CD14-positive monocyte (primary cell): ENCODE data around the gene GK. TPM values are rescaled to one million over a fixed set of nuclear protein-coding genes. Genes with fewer than 3 reads are reported as not detected.

ENCODE experiments used
- DNase-seq, 3 donors: peaks; one replicate each; pipeline ENCODE4 v3.0.0-alpha.2; 2011 to 2022
- H2AFZ ChIP-seq: 2 replicates; pipeline ENCODE4 v1.6.0; 2012; ENCODE audit warnings: mild to moderate bottlenecking, low read depth, low read length, inconsistent platforms; ENCODE audit not compliant: insufficient read depth, poor library complexity, severe bottlenecking
- H3K27ac ChIP-seq, 2 donors: 1 replicate in 1 of 2; 2 replicates in 1 of 2; pipeline ENCODE4 v1.5.1; 2012 to 2013; ENCODE audit warnings: low read length in 2 of 2, control low read depth in 1 of 2, inconsistent platforms in 1 of 2, low read depth in 1 of 2, mild to moderate bottlenecking in 1 of 2
- H3K27me3 ChIP-seq, 2 donors: one replicate each; pipeline versions ENCODE4 v1.6.0 to v1.6.1; 2011 to 2013; ENCODE audit warnings: low read length in 2 of 2; ENCODE audit not compliant: control insufficient read depth in 2 of 2, insufficient read depth in 2 of 2
- H3K36me3 ChIP-seq, 2 donors: replicated peaks in 1 of 2; 1 replicate in 1 of 2; 2 replicates in 1 of 2; pipeline versions ENCODE4 v1.5.1 to v1.6.1; 2012 to 2013; ENCODE audit warnings: low read length in 2 of 2, control low read depth in 1 of 2, inconsistent platforms in 1 of 2, mild to moderate bottlenecking in 1 of 2; ENCODE audit not compliant: insufficient read depth in 2 of 2, control insufficient read depth in 1 of 2
- H3K4me1 ChIP-seq, 2 donors: 1 replicate in 1 of 2; 2 replicates in 1 of 2; pipeline versions ENCODE4 v1.5.1 to v1.6.1; 2012 to 2013; ENCODE audit warnings: low read length in 2 of 2, control low read depth in 1 of 2, inconsistent platforms in 1 of 2, mild to moderate bottlenecking in 1 of 2, moderate library complexity in 1 of 2; ENCODE audit not compliant: insufficient read depth in 2 of 2, control insufficient read depth in 1 of 2
- H3K4me2 ChIP-seq: replicated peaks from 2 replicates; pipeline ENCODE3; 2012; ENCODE audit warnings: low read length, moderate library complexity, mild to moderate bottlenecking; ENCODE audit not compliant: poor library complexity, severe bottlenecking; ENCODE audit errors: extremely low read depth
- H3K4me3 ChIP-seq, 3 experiments: fragments of 200-600 bp in 1 of 3; sonication (generic) in 1 of 3; replicated peaks in 1 of 3; 1 replicate in 2 of 3; 2 replicates in 1 of 3; pipeline ENCODE4 v1.5.1; 2011 to 2013; ENCODE audit warnings: low read length in 3 of 3, mild to moderate bottlenecking in 3 of 3, control low read depth in 2 of 3, low read depth in 2 of 3, inconsistent platforms in 1 of 3, moderate library complexity in 1 of 3
- H3K79me2 ChIP-seq: 2 replicates; pipeline ENCODE4 v1.6.0; 2012; ENCODE audit warnings: mild to moderate bottlenecking, control low read depth, inconsistent platforms, low read length, moderate library complexity; ENCODE audit not compliant: insufficient read depth
- H3K9ac ChIP-seq: 2 replicates; pipeline ENCODE4 v1.6.0; 2017; ENCODE audit warnings: low read length, mild to moderate bottlenecking; ENCODE audit not compliant: insufficient read depth, poor library complexity, severe bottlenecking
- H3K9me3 ChIP-seq, 2 donors: replicated peaks in 1 of 2; 1 replicate in 1 of 2; 2 replicates in 1 of 2; pipeline versions ENCODE4 v1.5.1 to v1.6.1; 2012 to 2013; ENCODE audit warnings: low read length in 2 of 2, control low read depth in 1 of 2; ENCODE audit not compliant: control insufficient read depth in 1 of 2, insufficient read depth in 1 of 2
- H4K20me1 ChIP-seq: 2 replicates; pipeline ENCODE4 v1.6.0; 2012; ENCODE audit warnings: mild to moderate bottlenecking, low read length, control low read depth, moderate library complexity; ENCODE audit not compliant: insufficient read depth
- H3K27ac Mint-ChIP-seq, 7 donors: one replicate each; pipeline ENCODE4 v1.8.0; 2020; ENCODE audit warnings: mild to moderate bottlenecking in 7 of 7, mixed read lengths in 7 of 7, moderate library complexity in 6 of 7, inconsistent platforms in 2 of 7
- H3K27me3 Mint-ChIP-seq, 3 donors: one replicate each; pipeline ENCODE4 v1.8.0; 2021 to 2022; ENCODE audit warnings: low read depth in 3 of 3, mild to moderate bottlenecking in 3 of 3, mixed read lengths in 3 of 3, moderate library complexity in 3 of 3, inconsistent platforms in 1 of 3
- H3K36me3 Mint-ChIP-seq, 2 donors: one replicate each; pipeline ENCODE4 v1.8.0; 2020; ENCODE audit warnings: mixed read lengths in 2 of 2, inconsistent platforms in 1 of 2, mild to moderate bottlenecking in 1 of 2
- H3K4me1 Mint-ChIP-seq: one replicate; pipeline ENCODE4 v1.8.0; 2020; ENCODE audit warnings: mild to moderate bottlenecking, mixed read lengths
- H3K4me3 Mint-ChIP-seq, 2 donors: one replicate each; pipeline ENCODE4 v1.8.0; 2020; ENCODE audit warnings: mild to moderate bottlenecking in 2 of 2, mixed read lengths in 2 of 2, moderate library complexity in 1 of 2
- H3K9me3 Mint-ChIP-seq, 7 donors: one replicate each; pipeline ENCODE4 v1.8.0; 2020 to 2022; ENCODE audit warnings: mixed read lengths in 7 of 7, mild to moderate bottlenecking in 6 of 7, moderate library complexity in 6 of 7, inconsistent platforms in 2 of 7
- WGBS: methylation state at CpG from one replicate; pipeline ENCODE4 v1.1.5; 2013; ENCODE audit warnings: missing lambda C conversion rate; ENCODE audit not compliant: insufficient coverage; 5-methylcytosine and 5-hydroxymethylcytosine counted together
- intact Hi-C, 2 donors: fragments of 100-400 bp; cut with micrococcal nuclease; formaldehyde crosslinking; loops; one replicate each; pipeline versions ENCODE4 v1.15.0 to v1.15.1; 2023
- polyA plus RNA-seq, 3 donors: library from polyadenylated mRNA; depleted of rRNA in 1 of 3; unstranded in 2 of 3; stranded (reverse) in 1 of 3; fragments of 300-500 nt in 2 of 3; fragments of >200 nt in 1 of 3; fragmentation: Illumina TruSeq in 2 of 3; gene quantifications; 1 replicate in 2 of 3; 2 replicates in 1 of 3; pipeline ENCODE4 v1.2.3, GENCODE V29; 2012 to 2021
- TF ChIP-seq, protein P1 (sequence below): fragments of 200-600 bp; IDR thresholded peaks from one replicate; pipeline ENCODE4 v1.8.0; 2022; ENCODE audit warnings: antibody characterized with exemption, mild to moderate bottlenecking

GK gene
- polyA plus RNA-seq, 3 donors, result 21.2 to 51.9 (median 41.0) TPM

DNA sequence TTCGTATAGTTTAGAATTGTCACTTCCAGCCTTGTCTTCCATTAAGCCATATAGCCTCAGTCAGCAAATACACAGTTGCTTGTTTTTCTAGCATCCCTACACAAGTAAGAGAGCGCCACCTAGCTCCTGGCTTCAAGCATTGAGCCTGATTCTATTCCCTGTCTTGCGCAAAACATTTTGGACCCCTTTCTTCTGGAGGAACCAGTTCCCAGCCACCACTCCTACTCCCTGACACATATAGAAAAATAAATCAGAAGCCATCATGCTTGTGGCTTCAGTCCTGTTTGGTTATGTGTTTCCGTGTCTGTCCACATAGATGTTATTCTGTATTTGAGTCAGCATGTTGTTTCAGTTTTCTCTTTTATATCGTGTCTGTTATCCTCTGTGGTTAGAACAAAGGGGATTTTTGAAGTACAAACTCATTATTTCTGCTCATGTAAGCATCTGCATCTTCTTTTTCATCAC lies 59.9 kb downstream of the GK start:
- Histone ChIP-seq H3K79me2 (no peaks in the 10 kb centered on the region), H3K9me3 (no peaks in the 10 kb centered on the region), H3K27me3 (peaks cover 0 to 13% of the 10 kb centered on the region in 2 donors), H2AFZ (no peak overlapping the region), H3K4me3 (no peak overlapping the region), H3K9ac (no peak overlapping the region), H3K36me3 (peaks cover 16 to 75% of the 10 kb centered on the region in 2 donors), H3K4me2 (no peak overlapping the region), H4K20me1 (no peaks in the 10 kb centered on the region), H3K27ac (no peak overlapping the region), H3K4me1 (peaks cover 0 to 4% of the 10 kb centered on the region in 2 donors)
- no peaks in the 10 kb centered on the region for H3K4me1 Mint-ChIP-seq
- TF ChIP-seq, protein P1, sequence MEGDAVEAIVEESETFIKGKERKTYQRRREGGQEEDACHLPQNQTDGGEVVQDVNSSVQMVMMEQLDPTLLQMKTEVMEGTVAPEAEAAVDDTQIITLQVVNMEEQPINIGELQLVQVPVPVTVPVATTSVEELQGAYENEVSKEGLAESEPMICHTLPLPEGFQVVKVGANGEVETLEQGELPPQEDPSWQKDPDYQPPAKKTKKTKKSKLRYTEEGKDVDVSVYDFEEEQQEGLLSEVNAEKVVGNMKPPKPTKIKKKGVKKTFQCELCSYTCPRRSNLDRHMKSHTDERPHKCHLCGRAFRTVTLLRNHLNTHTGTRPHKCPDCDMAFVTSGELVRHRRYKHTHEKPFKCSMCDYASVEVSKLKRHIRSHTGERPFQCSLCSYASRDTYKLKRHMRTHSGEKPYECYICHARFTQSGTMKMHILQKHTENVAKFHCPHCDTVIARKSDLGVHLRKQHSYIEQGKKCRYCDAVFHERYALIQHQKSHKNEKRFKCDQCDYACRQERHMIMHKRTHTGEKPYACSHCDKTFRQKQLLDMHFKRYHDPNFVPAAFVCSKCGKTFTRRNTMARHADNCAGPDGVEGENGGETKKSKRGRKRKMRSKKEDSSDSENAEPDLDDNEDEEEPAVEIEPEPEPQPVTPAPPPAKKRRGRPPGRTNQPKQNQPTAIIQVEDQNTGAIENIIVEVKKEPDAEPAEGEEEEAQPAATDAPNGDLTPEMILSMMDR, result peak; percentile 45
- peaks cover 0 to 15% (median 0%) of the 10 kb centered on the region in 3 donors for H3K27me3 Mint-ChIP-seq
- WGBS, result no CpG with 5 or more reads among the region's 5 CpGs
- intact Hi-C loops, result loop anchor here in 1 of 2 donors (10.0 kb wide), 1 partner anchor 78 kb away; no protein-coding TSS in a partner anchor
- no peak overlapping the region for H3K4me3 Mint-ChIP-seq
- H3K27ac Mint-ChIP-seq, result peak overlapping the region in 3 of 7 donors; percentile 20 to 61 (median 57)
- peaks cover 40 to 44% of the 10 kb centered on the region in 2 donors for H3K36me3 Mint-ChIP-seq
- no peaks in the 10 kb centered on the region for H3K9me3 Mint-ChIP-seq
- peak; percentile 46 to 53 (median 48) for DNase-seq

DNA sequence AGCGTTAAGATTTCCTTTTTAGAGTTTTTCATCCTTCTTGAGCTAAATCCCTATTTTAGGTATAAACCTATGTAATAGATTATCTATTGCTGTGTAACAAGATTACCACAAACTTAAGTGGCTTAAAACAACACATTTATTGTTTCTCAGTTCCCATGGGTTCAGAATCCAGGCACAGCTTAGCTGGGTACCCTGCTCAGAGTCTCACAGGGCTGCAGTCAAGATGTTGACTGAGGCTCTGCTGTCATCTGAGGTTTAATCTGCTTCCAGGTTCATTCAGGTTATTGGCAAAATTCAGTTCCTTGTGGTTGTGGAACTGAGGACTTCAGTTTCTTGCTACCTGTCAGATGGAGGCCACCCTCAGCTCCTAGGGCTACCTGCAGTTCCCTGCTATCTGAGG lies 60.9 kb downstream of the GK start:
- intact Hi-C loops, result loop anchor here in 1 of 2 donors (10.0 kb wide), 1 partner anchor 79 kb away; no protein-coding TSS in a partner anchor

More for the DNA sequence above, 60.9 kb downstream of the GK start:
- Histone ChIP-seq H3K9me3 (no peaks in the 10 kb centered on the region), H4K20me1 (no peaks in the 10 kb centered on the region), H3K79me2 (no peaks in the 10 kb centered on the region), H2AFZ (no peak overlapping the region), H3K4me2 (no peak overlapping the region), H3K4me1 (peaks cover 0 to 4% of the 10 kb centered on the region in 2 donors), H3K27ac (no peak overlapping the region), H3K9ac (no peak overlapping the region), H3K36me3 (peaks cover 13 to 76% of the 10 kb centered on the region in 2 donors), H3K27me3 (peaks cover 0 to 20% of the 10 kb centered on the region in 2 donors), H3K4me3 (no peak overlapping the region)
- Mint-ChIP-seq H3K27ac (peak overlapping the region in 1 of 7 donors; percentile 51), H3K27me3 (peaks cover 0 to 20% (median 0%) of the 10 kb centered on the region in 3 donors), H3K9me3 (no peaks in the 10 kb centered on the region), H3K4me3 (no peak overlapping the region), H3K4me1 (no peaks in the 10 kb centered on the region), H3K36me3 (peaks cover 38 to 40% of the 10 kb centered on the region in 2 donors)
- DNase-seq, result no peak
- WGBS, result no CpG with 5 or more reads among the region's 1 CpG
- TF ChIP-seq, protein P1, result no peak
